Mesenteric fat pad (tissue), 1 donor: ENCODE data around the gene CASP9. TPM values are rescaled to one million over a fixed set of nuclear protein-coding genes. Genes with fewer than 3 reads are reported as not detected.

Experiments used
- DNase-seq: peaks from one replicate; pipeline ENCODE4 v3.0.0-alpha.2; 2020; ENCODE audit warnings: low spot score
- long read RNA-seq: library from polyadenylated mRNA; unstranded; transcript quantifications from one replicate; pipeline ENCODE4 v2.0.0, GENCODE V29; 2020
- total RNA-seq: library from RNA; stranded (reverse); fragmentation: NEBNext Ultra II Directional; extraction: Animal tissue kit (Norgen Biotek cat#: 25700); gene quantifications from one replicate; pipeline ENCODE4 v1.2.1, GENCODE V29; 2021
- donor health status: DM: yes; HTN: yes; CAD: no.

The CASP9 gene
- 8.6 TPM for total RNA-seq
- long read RNA-seq, transcript CASP9-201 (9 exons, 2,019 nt) = major isoform, 32 of 46 reads
- long read RNA-seq, partial matches to known transcripts = 3 of 46 reads
- long read RNA-seq, other reads (novel, unspliced or antisense) = 6 of 46 reads

- no peak for DNase-seq
These were observed at the start of gene CASP9 for GRCh38 chr1:15524021-15524282. Gene CASP9 (minus strand): TSS chr1:15524215. CDS start chr1:15524200, 15 bp downstream.

GRCh38 chr1:15573477-15573876 lies 49.5 kb upstream of the CASP9 start:
- no peak for DNase-seq

- no peak for DNase-seq
These were observed 47.3 kb upstream of the CASP9 start for GRCh38 chr1:15571266-15571665.

- no peak for DNase-seq
These were observed 46.8 kb upstream of the CASP9 start for GRCh38 chr1:15570861-15571260.

- DNase-seq = peak; percentile 60
These were observed 44.5 kb upstream of the CASP9 start for GRCh38 chr1:15568387-15569073.

- no peak for DNase-seq
These were observed 35.3 kb upstream of the CASP9 start for GRCh38 chr1:15559189-15559810.

GRCh38 chr1:15558516-15558915 lies 34.5 kb upstream of the CASP9 start:
- no peak for DNase-seq

GRCh38 chr1:15557594-15557993 lies 33.6 kb upstream of the CASP9 start:
- DNase-seq = no peak

GRCh38 chr1:15557008-15557407 lies 33.0 kb upstream of the CASP9 start:
- no peak for DNase-seq

GRCh38 chr1:15550573-15550972 lies 26.6 kb upstream of the CASP9 start:
- DNase-seq = no peak

GRCh38 chr1:15546641-15547040 lies 22.6 kb upstream of the CASP9 start:
- no peak for DNase-seq

GRCh38 chr1:15543589-15544568 lies 19.9 kb upstream of the CASP9 start:
- DNase-seq = no peak

- no peak for DNase-seq
These were observed 19.2 kb upstream of the CASP9 start for GRCh38 chr1:15543251-15543588.

GRCh38 chr1:15542388-15543250 lies 18.6 kb upstream of the CASP9 start:
- no peak for DNase-seq

GRCh38 chr1:15541231-15541792 lies 17.3 kb upstream of the CASP9 start:
- DNase-seq = no peak

GRCh38 chr1:15540186-15540585 lies 16.2 kb upstream of the CASP9 start:
- DNase-seq = no peak

- no peak for DNase-seq
These were observed 14.8 kb upstream of the CASP9 start for GRCh38 chr1:15538771-15539170.

GRCh38 chr1:15531682-15532081 lies 7.7 kb upstream of the CASP9 start:
- no peak for DNase-seq

- no peak for DNase-seq
These were observed 7.0 kb upstream of the CASP9 start for GRCh38 chr1:15531003-15531402.

- DNase-seq = peak; percentile 98
These were observed 2.7 kb upstream of the CASP9 start, which contains the start of gene DNAJC16 for GRCh38 chr1:15526490-15527339. Gene DNAJC16 (plus strand): TSS chr1:15526848. CDS start chr1:15529106, 2,258 bp downstream.
